ENCODE data around the gene SMG1. TPM values are rescaled to one million over a fixed set of nuclear protein-coding genes. Genes with fewer than 3 reads are reported as not detected.

Gene SMG1
- total and polyA plus RNA-seq, 10 of the 15 experiments (the other 5 are each of a cell fraction or from before 2014, with no cell fraction given), result 3.9 to 66.7 (median 37.0) TPM

- TF ChIP-seq NKRF (conservative IDR thresholded peaks at IDR 0.05) (peak; percentile 91), SPI1 (IDR thresholded peaks at IDR 0.05; ENCODE audit: borderline replicate concordance, insufficient read depth, low read depth, low read length) (no peak), BMI1 (IDR thresholded peaks at IDR 0.05; ENCODE audit: borderline replicate concordance) (no peak), STAT1 (conservative IDR thresholded peaks at IDR 0.05) (peak; percentile 62; the same call in 1 of the 2 replicates), EZH2 (IDR thresholded peaks at IDR 0.05; ENCODE audit: borderline replicate concordance, control insufficient read depth, low read depth, low read length) (no peak), CHD2 (IDR thresholded peaks at IDR 0.05; ENCODE audit: borderline replicate concordance, low read depth, low read length) (peak; percentile 99), NRF1 (conservative IDR thresholded peaks at IDR 0.05; ENCODE audit: low read depth, low read length) (no peak), RELB (IDR thresholded peaks at IDR 0.05; ENCODE audit: low read depth) (peak; percentile 94), BCLAF1 (IDR thresholded peaks at IDR 0.05) (peak; percentile 58; the same call in 1 of the 2 replicates), RB1 (IDR thresholded peaks at IDR 0.05; ENCODE audit: borderline replicate concordance) (peak; percentile 93), ESRRA (IDR thresholded peaks at IDR 0.05; ENCODE audit: low read length) (no peak; the same call in 1 of the 2 replicates), GABPA (IDR thresholded peaks at IDR 0.05; ENCODE audit: low read depth) (no peak), REST (IDR thresholded peaks at IDR 0.05; ENCODE audit: low read depth, low read length) (peak; percentile 58; the same call in 1 of the 2 replicates), TARDBP (IDR thresholded peaks at IDR 0.05; ENCODE audit: borderline replicate concordance) (no peak), ZNF24 (IDR thresholded peaks at IDR 0.05) (peak; percentile 39; the same call in 1 of the 2 replicates), RUNX3 (IDR thresholded peaks at IDR 0.05; ENCODE audit: low read length) (peak; percentile 34), MYB (IDR thresholded peaks at IDR 0.05; ENCODE audit: borderline replicate concordance, low read depth, low read length) (0 out of 2 replicates have a peak, but pooled peaks have one; percentile 44), SMARCA5 (IDR thresholded peaks at IDR 0.05) (peak; percentile 49; the same call in 1 of the 2 replicates), PAX8 (IDR thresholded peaks at IDR 0.05) (peak; percentile 81; the same call in 1 of the 2 replicates)
Observed at GRCh38 chr16:18789850-18790706, 136.1 kb downstream of the SMG1 start, which contains the start of gene RPS15A (continued).

Data from GM12878 (cell line).